Right ventricle myocardium inferior (tissue), 1 donor: ENCODE data around the gene KMT2C. TPM values are rescaled to one million over a fixed set of nuclear protein-coding genes. Genes with fewer than 3 reads are reported as not detected.

ENCODE experiments used
- ATAC-seq: fragments of 200-7000 bp; cut with Tn5 transposase; one replicate; pipeline ENCODE4 v1.9.1; 2020; ENCODE audit warnings: mild to moderate bottlenecking, moderate library complexity
- DNase-seq: peaks from one replicate; pipeline ENCODE4 v3.0.0; 2021; ENCODE audit errors: missing footprints
- intact Hi-C: fragments of 100-400 bp; cut with DNase I; formaldehyde crosslinking; loops from one replicate; pipeline ENCODE4 v1.11.0; 2022
- total RNA-seq: library from RNA; stranded (reverse); fragmentation: NEBNext Ultra II Directional; extraction: Animal tissue kit (Norgen Biotek cat#: 25700); gene quantifications from one replicate; pipeline ENCODE4 v1.2.1, GENCODE V29; 2021
- donor health status: DM: no; HTN: yes; CAD: no; lungs with severe emphysema.

The KMT2C gene
- total RNA-seq, 1 donor from 2014 or later: 39.4 TPM

GRCh38 chr7:152193880-152194279, 241.9 kb downstream of the KMT2C start:
- no peak for DNase-seq
- no peak for ATAC-seq
- intact Hi-C loops: no loop called here

DNA sequence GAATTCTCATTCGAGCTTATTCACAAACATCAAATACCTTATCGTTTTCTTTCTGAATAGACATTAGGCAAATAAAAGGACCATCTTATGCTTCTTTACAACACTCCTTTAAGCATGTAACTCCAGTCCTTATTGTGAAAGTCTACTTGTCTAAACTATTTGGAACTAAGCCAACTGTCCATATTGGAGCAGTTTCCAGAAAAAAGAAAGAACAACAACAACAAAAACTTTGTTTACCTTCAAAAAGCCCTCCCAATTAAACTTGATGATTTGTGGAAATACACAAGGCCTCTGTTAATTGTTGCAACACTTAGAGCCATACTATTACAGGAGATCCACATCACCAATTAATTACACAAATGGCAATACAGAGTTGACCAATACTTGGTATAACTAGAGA, 246.7 kb downstream of the KMT2C start:
- no peak for DNase-seq
- intact Hi-C loops: no loop called here
- no peak for ATAC-seq

GRCh38 chr7:152185558-152185957, 250.2 kb downstream of the KMT2C start:
- DNase-seq (no peak), ATAC-seq (peak; percentile 64)
- intact Hi-C loops: no loop called here

- intact Hi-C loops: no loop called here
- no peak for DNase-seq
- ATAC-seq: no peak
Measured at GRCh38 chr7:152180587-152180986, 255.2 kb downstream of the KMT2C start.

DNA sequence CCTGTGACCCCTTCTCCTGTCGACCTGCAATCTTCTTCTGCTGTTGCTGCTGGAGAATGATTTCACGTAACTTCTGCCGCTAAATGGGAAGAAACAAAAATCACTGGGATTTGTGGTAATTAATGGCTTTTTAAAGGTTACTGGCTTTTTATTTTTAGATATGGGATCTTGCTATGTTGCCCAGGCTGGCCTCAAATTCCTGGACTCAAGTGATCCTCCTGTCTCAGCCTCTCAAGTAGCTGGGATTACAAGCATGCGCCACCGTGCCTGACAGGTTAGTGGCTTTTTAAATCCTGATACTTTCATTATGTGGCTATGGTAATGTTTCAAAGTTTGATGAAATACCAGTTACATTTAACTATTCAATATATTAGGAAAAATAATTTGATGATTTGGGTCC, 255.8 kb downstream of the KMT2C start:
- intact Hi-C loops: no loop called here
- ATAC-seq (no peak), DNase-seq (no peak)

- DNase-seq: no peak
Measured at GRCh38 chr7:152178405-152179058, 257.3 kb downstream of the KMT2C start.

DNA sequence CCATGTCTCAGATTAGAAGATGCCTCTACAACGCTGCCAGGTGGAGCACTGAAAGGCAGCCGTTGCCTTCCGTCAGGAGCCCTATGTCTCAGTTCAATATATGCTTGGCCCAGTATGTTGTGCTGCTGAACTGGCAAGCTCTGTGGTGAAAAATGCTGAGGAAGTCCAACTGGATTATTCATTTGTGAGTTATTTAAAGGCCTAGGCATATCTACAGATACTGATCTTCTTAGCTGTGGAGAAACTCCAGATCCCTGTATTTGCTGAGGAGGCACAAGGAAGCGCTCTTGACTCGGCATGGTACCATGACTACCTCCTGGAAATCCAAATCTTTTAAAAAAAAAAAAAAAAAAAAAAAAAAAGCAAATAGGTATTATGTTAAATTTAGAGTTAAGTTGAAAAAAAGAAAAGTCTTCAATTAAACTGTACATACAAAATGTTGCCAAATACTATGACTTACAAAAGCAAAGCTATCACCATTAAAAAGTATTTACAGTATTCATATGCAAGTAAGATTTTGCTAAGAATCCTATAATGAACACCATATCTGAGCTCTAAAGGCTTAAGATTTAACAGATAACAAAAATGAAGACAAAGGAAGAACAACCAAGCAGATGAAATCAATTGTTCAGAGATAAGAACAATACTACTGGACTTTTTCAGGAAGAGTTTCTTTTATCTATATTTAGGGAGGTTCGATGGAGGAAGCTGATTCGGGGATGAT, 258.0 kb downstream of the KMT2C start:
- intact Hi-C loops: no loop called here
- no peak for DNase-seq

More at GRCh38 chr7:152178405-152179058, 257.3 kb downstream of the KMT2C start:
- intact Hi-C loops: no loop called here
- no peak for ATAC-seq

DNA sequence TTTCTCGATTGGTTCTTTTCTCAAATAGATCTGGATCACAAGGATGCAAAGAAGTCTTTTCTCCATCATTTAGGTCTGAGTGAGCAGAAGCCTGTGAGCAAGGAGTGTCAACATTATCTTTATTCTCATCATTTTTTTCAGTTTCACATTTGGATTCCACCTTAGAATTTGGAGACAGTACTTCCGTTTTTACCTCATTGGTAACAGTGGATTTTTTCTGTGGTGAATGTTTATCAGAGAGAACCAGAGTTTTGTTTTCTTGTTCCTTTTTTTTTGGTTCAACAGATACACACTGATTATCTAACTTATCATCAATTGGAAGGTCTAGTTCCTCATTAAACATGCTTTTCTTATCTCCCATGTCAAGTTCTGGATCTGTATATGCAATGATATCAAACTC, 259.0 kb downstream of the KMT2C start:
- ATAC-seq: no peak

More for the DNA sequence above, 258.0 kb downstream of the KMT2C start:
- no peak for ATAC-seq

GRCh38 chr7:152173372-152174070, 262.3 kb downstream of the KMT2C start:
- intact Hi-C loops: no loop called here
- DNase-seq (no peak), ATAC-seq (no peak)

More for the DNA sequence above, 259.0 kb downstream of the KMT2C start:
- no peak for DNase-seq
- intact Hi-C loops: no loop called here

DNA sequence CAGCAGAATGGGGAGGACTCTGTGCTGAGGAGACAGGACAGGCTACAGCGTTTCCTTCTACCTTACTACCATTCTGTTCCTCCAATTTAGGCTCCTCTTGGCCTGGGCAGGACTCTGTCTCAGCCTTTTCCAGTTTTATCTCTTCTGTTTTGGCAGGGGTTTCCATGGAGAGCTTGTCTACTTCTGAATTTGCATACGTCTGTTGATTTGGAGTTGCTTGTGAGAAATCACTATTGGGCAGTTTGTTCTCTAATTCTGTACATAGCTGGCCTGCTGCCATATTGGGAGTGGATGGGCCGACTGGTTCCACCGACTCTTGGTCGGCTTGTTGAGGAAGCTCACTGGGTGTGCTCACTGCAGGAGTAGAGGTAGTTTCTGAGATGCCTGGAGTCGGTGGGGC, 273.5 kb downstream of the KMT2C start:
- no peak for ATAC-seq
- intact Hi-C loops: no loop called here

DNA sequence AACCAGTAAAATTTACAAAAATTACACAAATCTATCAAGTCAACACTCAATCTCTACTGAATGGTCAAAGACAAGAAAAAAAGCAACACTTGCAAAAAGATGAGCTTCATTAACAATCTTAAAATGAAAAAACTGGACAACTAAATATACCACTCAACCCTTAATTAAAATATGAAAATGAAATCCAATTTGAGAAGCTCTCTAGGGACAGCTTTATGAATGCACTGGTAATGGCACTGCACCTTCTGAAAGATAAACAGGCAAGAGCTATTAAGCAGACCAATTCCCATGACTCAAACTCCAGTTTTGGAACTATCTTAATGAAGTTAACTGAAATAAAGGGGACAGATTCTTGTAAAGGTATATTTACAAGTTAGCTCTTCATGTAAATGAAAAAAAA, 274.6 kb downstream of the KMT2C start:
- intact Hi-C loops: no loop called here
- ATAC-seq (no peak), DNase-seq (no peak)

More for the DNA sequence above, 273.5 kb downstream of the KMT2C start:
- DNase-seq: no peak

- DNase-seq (no peak), ATAC-seq (no peak)
- intact Hi-C loops: no loop called here
Measured at GRCh38 chr7:152158801-152159587, 276.8 kb downstream of the KMT2C start.

- DNase-seq (no peak), ATAC-seq (peak; percentile 73)
- intact Hi-C loops: no loop called here
Measured at GRCh38 chr7:152152267-152152666, 283.5 kb downstream of the KMT2C start.

- DNase-seq: no peak
- ATAC-seq: no peak
- intact Hi-C loops: no loop called here
Measured at GRCh38 chr7:152149363-152149762, 286.4 kb downstream of the KMT2C start.

GRCh38 chr7:152148706-152149105, 287.1 kb downstream of the KMT2C start:
- DNase-seq (no peak), ATAC-seq (no peak)
- intact Hi-C loops: no loop called here

- ATAC-seq (peak; percentile 55), DNase-seq (no peak)
- intact Hi-C loops: no loop called here
Measured at GRCh38 chr7:152145853-152146466, 289.8 kb downstream of the KMT2C start.

DNA sequence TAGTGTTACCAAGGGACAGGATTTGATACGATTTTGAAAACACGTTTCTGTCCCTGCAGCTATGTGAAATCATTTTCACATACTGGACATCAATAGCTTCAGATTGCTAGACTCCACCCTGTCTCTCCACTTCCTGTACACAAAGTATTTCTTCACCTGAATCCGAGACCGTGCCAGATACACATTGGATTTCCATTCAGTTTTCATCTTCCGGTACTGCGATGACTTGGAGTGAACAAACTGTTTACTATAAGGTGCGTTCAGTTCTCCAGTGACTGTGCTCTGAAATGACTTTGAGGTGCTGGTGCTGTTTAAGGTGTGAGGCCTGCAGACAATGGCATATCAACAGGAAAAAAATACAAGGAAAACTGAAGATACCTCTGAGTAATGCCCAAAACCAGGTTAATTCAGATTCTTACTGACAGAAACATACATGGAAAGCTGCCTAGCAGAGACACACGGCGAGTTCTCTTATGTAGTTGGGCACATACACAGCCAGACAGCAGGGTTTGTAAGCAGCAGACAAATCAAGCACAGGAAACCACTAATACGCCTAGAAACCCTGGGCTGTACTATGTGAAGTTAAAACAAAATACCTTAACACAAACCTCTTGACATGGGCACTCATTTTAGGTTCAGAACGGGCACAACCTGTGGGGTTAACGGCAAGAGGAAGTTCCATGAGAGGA, 291.1 kb downstream of the KMT2C start:
- ATAC-seq (no peak), DNase-seq (no peak)
- intact Hi-C loops: no loop called here

DNA sequence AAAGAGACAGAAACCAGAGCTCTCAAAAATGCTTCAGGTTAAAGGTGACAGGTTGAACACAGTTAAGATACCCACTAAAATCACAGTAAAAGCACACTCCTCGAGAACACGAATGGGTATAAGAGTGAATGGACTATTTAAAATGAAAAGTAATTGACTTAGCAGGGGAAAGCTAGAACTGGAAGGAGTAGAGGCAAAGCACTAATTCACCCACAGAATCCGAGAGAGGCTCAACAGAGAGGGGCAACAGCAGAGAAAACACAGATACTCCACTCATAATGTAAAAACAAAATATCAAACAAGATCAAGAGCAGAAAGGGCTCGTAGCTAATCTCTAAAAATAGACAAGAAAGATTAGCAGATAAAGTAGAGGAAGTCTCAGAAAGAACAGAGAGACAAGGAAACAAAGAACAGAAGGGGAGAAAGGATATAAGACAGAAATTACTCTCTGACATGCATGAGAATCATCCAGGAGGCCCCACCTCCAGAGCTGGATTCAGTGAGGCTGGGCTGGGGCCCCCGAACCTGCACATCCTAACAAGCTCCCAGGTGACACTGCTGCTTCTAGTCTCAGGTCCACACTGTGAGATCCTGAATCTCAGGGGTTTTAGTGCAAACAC, 292.7 kb downstream of the KMT2C start:
- no peak for ATAC-seq
- no peak for DNase-seq
- intact Hi-C loops: no loop called here
